ENCODE data around the gene BCDIN3D.

- TF ChIP-seq CTCF (IDR thresholded peaks at IDR 0.05) (no peak), POLR2A (IDR thresholded peaks at IDR 0.05) (no peak)
Measured at GRCh38 chr12:49865109-49865781, 22.3 kb upstream of the BCDIN3D start.

Data from heart left ventricle (tissue), 13 donors.